ENCODE results near the gene ATOH8. TPM values are rescaled to one million over a fixed set of nuclear protein-coding genes. Genes with fewer than 3 reads are reported as not detected.

ATOH8 gene
- total RNA-seq, 1 donor from 2014 or later, result 9.0 TPM

- Mint-ChIP-seq H3K4me1 (ENCODE audit: low read depth, unreplicated experiment) (peaks cover 64% of the 10 kb centered on the region), H3K36me3 (ENCODE audit: unreplicated experiment) (no peaks in the 10 kb centered on the region)
Measured at GRCh38 chr2:85794491-85795121, 40.8 kb downstream of the ATOH8 start.

GRCh38 chr2:85795331-85796045, 41.7 kb downstream of the ATOH8 start:
- TF ChIP-seq CTCF (IDR thresholded peaks at IDR 0.05; ENCODE audit: partially characterized antibody, unreplicated experiment), result no peak
- peak overlapping the region; percentile 81 for H3K27ac Mint-ChIP-seq (ENCODE audit: unreplicated experiment)
- peak; percentile 39 for DNase-seq
- H3K36me3 Mint-ChIP-seq (ENCODE audit: unreplicated experiment), result no peaks in the 10 kb centered on the region
- peaks cover 23% of the 10 kb centered on the region for H3K9me3 Mint-ChIP-seq (ENCODE audit: unreplicated experiment)
- peaks cover 61% of the 10 kb centered on the region for H3K4me1 Mint-ChIP-seq (ENCODE audit: low read depth, unreplicated experiment)
- peaks cover 16% of the 10 kb centered on the region for H3K27me3 Mint-ChIP-seq (ENCODE audit: unreplicated experiment)
- H3K4me3 Mint-ChIP-seq (ENCODE audit: unreplicated experiment), result peak overlapping the region; percentile 35

More at GRCh38 chr2:85794491-85795121, 40.8 kb downstream of the ATOH8 start:
- no peak for DNase-seq
- Mint-ChIP-seq H3K9me3 (ENCODE audit: unreplicated experiment) (peaks cover 23% of the 10 kb centered on the region), H3K4me3 (ENCODE audit: unreplicated experiment) (peak overlapping the region; percentile 35), H3K27me3 (ENCODE audit: unreplicated experiment) (peaks cover 16% of the 10 kb centered on the region), H3K27ac (ENCODE audit: unreplicated experiment) (peak overlapping the region; percentile 81)
- no peak for TF ChIP-seq CTCF (IDR thresholded peaks at IDR 0.05; ENCODE audit: partially characterized antibody, unreplicated experiment)

- no peak for DNase-seq
- TF ChIP-seq CTCF (IDR thresholded peaks at IDR 0.05; ENCODE audit: partially characterized antibody, unreplicated experiment), result no peak
- H3K9me3 Mint-ChIP-seq (ENCODE audit: unreplicated experiment), result peaks cover 21% of the 10 kb centered on the region
- H3K27me3 Mint-ChIP-seq (ENCODE audit: unreplicated experiment), result peaks cover 16% of the 10 kb centered on the region
- no peak overlapping the region for H3K27ac Mint-ChIP-seq (ENCODE audit: unreplicated experiment)
- no peak overlapping the region for H3K4me3 Mint-ChIP-seq (ENCODE audit: unreplicated experiment)
- H3K36me3 Mint-ChIP-seq (ENCODE audit: unreplicated experiment), result no peaks in the 10 kb centered on the region
- peaks cover 58% of the 10 kb centered on the region for H3K4me1 Mint-ChIP-seq (ENCODE audit: low read depth, unreplicated experiment)
Measured at GRCh38 chr2:85796046-85796340, 42.2 kb downstream of the ATOH8 start.

GRCh38 chr2:85796341-85797262, 42.8 kb downstream of the ATOH8 start:
- Mint-ChIP-seq H3K27me3 (ENCODE audit: unreplicated experiment) (peaks cover 16% of the 10 kb centered on the region), H3K36me3 (ENCODE audit: unreplicated experiment) (no peaks in the 10 kb centered on the region), H3K27ac (ENCODE audit: unreplicated experiment) (peak overlapping the region; percentile 69), H3K9me3 (ENCODE audit: unreplicated experiment) (peaks cover 19% of the 10 kb centered on the region), H3K4me1 (ENCODE audit: low read depth, unreplicated experiment) (peaks cover 52% of the 10 kb centered on the region), H3K4me3 (ENCODE audit: unreplicated experiment) (peak overlapping the region; percentile 41)
- DNase-seq, result no peak
- no peak for TF ChIP-seq CTCF (IDR thresholded peaks at IDR 0.05; ENCODE audit: partially characterized antibody, unreplicated experiment)

Data from glutamatergic neuron (in vitro differentiated cells).